HG02763 (cell line): ENCODE results near the gene H3-3A.

ENCODE experiments used
- ATAC-seq: cut with Tn5 transposase; IDR thresholded peaks from one replicate; pipeline ENCODE4 v1.9.1; 2021; ENCODE audit warnings: mild to moderate bottlenecking, moderate library complexity; ENCODE audit not compliant: unreplicated experiment

The H3-3A gene

DNA sequence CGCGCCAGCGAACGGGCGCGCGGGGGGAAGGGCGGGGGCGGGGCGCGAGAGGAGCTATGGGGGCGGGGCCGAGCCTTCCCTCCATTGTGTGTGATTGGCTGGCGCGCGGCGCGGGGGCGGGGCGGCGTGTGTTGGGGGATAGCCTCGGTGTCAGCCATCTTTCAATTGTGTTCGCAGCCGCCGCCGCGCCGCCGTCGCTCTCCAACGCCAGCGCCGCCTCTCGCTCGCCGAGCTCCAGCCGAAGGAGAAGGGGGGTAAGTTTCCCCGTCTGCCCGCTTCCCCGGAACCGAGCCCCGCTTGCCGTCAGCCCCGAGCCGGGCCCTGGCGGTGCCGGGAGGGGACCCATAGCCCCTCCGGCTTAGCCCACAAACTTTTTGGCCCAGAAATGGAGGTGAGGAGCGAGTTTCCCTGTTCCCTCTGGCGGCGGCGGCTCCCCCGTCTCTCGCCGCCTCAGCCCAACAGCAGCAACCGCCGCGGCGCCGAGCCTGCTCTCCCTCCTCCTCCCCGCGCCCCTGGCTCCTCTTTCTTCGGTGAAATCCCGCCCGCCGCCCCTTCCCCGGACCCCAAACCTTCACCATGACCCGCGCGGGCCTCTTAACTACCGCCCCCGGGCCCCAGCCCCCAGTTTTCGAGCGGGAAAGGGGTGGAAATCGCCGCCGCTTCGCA is at the start of gene H3-3A:
Gene H3-3A, plus strand, starts transcription at position 159 of the 666 bp plus-strand sequence. CDS start 1,636 bp downstream, outside the sequence.
- peak; percentile 70 for ATAC-seq

DNA sequence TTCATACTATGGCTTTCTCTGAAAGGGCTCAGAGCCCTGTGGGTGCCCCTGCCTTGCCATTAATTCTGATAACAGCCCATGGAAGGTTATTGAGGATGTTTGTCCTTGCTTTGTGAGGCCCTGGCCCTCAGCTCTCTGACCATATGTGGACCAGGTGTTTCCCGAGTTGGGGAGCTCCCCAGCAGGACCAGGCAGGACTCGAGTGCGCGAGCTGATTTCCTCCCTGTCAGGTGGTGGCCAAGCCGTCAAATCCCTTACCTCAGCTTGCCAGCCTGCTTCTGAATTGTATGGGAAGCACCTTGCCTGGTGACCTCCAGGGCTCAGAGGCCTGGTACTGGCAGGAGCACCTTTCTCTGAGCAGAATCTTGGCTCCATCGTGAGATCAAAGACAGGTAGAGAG is 45.4 kb upstream of the H3-3A start:
- no peak for ATAC-seq

DNA sequence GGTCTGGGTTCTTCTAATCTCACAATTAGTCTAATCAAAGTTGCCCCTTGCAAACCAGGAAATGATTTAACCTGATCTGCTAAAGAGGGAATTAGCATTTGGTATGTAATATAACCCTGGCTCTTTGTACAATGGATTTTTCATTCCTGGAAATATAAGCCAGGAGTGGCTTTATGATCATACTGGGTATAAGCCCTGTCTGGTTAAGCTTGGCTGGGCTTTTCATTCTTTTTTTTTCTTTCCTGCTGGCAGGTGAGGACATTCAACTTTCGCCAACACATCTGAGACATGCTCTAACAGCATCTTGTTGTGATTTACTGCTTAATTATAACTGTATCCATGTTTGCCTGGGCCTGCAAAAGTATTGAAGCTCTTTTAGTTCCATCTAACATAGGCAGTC is 42.9 kb upstream of the H3-3A start:
- no peak for ATAC-seq

DNA sequence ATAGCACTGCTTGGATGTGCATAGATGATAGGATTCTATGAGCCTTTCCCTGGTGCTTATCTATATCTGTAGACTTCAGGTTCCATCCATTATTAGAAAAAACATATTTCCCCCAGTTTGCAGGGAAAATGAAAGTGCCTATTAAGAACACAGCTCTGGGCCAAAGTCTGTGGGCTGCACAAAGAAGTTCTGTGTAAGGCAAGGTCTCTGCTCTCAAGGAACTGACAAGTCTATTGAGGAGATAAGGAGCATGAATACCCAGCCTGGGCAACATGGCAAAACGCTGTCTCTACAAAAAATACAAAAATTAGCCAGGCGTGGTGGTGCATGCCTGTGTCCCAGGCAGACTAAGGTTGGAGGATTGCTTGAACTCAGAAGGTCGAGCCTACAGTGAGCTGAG is 41.1 kb upstream of the H3-3A start:
- no peak for ATAC-seq

DNA sequence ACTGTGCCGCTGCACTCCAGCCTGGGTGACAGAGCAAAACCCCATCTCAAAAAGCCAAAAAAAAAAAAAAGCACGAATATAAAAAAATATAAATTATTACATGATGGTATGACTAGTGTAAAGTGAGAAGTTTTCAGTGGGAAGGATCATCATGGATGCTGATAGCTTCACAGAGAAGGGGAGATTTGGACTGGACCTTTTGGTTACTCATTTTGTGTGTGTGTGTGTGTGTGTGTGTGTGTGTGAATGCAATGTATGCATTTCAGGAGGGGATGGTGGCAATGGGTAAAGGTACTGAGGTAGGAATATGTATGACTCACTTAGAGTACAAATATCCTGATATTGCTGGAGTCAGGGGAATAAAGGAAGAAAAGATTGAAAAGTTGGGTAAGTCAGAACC is 40.7 kb upstream of the H3-3A start:
- no peak for ATAC-seq

DNA sequence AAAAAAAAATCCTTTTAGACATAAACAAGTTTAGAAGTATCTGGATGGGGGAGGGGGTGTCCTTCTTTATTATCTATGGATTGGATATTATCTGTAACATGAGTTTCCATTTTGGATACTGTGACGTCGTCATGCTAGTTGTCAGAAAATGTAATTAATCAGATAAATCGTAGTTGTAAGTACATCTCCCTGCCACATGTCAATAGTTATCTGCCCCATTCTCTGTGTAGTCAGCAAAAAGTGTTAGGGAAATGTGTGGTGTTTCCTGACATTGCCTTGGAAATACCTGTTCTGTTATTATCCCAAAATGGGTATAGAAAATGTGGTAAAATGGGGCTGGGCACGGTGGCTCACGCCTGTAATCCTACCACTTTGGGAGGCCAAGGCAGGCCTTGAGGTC is 38.8 kb upstream of the H3-3A start:
- ATAC-seq = no peak

DNA sequence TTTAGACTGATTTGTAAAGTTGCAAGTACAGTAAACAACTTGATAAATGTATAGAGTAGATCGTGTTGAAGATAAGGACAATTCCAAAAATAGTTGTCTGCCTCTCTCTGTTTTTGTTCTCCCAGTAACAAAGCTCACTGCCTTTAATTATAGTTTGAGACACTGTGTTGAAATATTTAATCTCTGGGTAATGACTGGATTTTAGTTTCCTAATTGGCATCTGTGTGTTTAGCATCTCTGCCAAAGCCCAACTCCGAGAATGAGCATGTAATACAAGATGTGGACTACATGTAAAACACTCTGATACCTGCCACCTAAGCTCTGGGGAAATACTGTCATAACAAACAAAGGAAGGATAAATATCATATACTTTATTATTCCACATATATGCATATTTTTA is 35.7 kb upstream of the H3-3A start:
- ATAC-seq = no peak

DNA sequence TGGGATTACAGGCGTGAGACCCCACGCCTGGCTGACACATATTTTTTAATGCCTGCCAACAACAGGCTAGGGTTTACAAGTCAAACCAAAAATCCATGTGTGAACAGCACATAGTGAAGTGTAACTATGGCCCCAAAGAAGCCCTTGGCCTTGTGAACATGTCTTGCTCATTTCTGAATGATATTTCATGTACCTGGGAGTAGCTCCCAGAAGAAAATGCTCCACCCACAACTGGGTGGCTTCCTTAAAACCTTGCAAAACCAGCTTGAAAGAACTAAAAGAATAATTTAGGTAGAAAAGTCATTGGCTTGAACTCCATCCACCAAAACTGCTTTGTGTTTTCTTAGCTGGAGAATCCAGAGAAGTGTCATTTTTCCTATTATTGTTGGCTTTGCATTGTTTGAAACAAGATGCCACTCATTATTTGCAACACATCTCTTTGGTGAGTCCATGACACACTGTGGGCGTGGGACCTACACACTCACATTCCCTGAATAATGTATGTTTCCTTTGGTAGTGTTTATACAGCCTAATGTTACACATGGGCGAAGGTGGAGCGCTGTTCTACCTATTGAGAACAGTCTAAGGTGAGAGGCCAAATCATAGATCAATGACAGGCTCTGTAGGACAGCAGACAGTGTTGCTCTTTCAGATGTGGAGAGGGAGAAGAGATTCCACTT is 34.8 kb upstream of the H3-3A start:
- no peak for ATAC-seq

DNA sequence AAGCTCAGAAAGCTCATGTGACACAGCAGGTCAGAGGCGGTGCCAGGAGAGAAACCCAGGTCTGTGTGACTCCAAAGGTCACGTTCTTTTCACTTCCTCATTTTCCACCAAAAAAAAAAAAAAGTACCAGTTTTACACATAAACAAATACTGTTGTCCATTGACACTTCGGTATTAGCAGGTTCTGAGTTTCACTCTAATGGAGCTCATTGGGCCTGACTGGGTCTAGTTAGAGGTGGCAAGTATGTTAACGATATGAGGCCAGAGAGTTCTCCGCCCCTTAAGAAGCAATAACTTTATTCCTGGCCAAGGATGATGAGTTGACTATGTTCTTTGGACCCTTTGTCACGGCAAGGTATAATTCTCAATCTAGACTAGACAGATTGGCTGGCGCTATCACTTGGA is 33.4 kb upstream of the H3-3A start:
- peak; percentile 79 for ATAC-seq

DNA sequence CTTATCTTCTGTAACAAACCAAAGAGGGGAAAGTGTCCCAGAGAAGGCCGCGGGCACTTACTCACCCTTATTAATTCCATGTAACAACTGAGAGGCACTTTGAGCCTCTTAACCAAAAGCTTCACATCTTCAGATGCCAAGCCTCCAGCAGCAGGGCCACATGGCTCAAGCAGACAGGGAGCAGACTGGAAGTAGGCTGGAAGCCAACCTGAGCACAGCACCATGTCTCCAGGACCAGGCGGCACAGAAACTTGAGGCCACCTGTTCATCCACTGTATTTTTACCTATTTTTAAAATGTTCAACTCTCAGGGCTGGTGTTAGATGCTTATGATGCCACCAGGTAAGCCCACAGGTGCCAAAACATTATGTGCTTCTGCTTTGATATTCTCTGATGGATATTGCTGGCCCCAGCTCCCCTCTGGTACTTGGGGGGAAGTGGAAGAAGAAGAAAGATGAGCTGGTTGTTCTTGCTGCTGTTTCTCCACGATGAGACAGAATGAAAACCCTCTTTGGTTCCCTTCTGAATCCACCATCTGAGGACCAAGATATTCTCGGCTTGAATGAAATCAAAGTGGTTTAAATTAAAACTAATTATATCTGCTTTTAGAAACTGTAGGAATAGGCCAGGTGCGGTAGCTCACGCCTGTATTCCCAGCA is 32.8 kb upstream of the H3-3A start:
- ATAC-seq = no peak

DNA sequence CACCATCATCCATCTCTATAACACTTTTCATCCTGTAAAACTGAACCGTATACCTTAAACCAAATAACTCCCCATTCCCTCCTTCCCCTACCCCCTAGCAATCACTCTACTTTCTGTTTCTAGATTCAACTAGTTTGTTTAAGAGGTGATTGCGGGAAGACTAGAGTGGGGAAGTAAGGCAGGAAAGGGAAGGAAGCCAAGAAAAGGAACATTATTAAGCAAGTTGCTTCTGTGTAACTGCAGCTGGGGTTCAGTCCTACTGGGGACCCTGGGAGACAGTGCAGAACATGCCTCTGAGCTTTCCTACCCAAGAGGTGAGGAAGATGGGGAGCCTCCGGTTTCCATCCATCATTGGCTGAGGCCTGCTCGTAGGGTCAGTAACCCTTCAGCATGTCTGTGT is 28.9 kb upstream of the H3-3A start:
- ATAC-seq = no peak

DNA sequence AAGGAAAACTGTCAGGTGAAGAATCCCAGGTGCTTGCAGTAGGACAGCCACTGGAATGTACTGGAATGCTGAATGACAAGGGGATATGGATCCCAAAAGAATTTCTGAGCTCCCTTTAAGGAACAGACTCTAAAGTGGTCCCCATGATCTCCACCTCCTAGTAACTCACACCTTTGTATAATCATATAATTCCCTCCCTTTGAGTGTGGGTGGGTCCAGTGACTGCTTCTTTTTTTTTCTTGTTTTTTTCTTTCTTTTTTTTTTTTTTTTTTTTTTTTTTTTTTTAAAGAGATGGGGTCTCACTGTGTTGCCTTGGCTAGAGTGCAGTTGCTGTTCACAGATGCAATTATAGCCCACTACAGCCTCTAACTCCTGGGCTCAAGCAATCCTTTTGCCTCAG is 28.5 kb upstream of the H3-3A start:
- no peak for ATAC-seq

DNA sequence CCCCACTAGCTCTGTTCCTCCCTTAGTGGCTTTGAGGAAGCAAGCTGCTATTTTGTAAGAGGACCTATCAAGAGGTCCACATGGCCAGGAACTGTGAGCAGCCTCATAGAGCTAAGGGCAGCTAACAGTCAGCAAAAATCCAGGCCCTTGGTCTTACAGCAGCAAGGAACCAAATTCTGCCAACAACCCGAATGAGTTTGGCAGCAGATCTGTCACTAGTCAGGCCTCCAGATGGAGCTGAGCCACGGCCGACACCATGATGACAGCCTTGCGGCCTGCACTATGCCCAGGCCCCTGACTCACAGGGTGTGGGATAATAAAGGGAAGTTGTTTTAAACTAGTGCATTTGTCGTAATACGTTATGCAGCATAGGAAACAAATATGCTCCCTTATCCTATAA is 28.0 kb upstream of the H3-3A start:
- ATAC-seq = no peak

DNA sequence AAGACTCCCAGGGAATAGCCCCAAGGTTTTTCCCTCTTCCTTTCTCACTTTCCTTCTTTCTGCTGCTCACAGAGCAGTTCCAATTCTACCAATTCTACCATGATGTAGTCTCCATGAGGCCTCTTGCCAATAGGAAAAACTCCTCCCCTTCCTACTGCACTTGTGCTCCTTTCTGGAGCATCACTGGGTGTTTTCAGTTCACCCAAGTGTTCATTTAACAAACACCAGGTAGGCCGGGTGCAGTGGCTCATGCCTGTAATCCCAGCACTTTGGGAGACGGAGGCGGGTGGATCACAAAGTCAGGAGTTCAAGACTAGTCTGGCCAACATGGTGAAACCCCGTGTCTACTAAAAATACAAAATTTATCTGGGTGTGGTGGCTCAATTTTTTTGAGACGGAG is 26.6 kb upstream of the H3-3A start:
- ATAC-seq = no peak

DNA sequence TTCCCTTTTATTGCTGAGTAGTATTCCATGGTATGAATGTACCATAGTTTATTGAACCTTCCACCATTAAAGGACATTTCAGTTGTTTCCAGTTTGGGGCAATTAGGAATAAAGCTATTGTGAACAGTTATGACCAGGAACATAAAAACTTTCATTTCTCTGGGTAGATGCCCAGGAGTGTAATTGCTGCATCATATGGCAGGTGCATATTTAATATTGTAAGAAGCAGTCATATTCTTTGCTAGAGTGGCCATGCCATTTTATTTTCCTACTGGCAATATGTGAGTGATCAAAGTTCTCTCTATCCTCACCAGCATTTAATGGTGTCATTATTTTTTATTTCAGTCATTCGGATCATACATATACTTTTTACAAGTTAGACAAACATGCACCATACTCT is 23.9 kb upstream of the H3-3A start:
- no peak for ATAC-seq

DNA sequence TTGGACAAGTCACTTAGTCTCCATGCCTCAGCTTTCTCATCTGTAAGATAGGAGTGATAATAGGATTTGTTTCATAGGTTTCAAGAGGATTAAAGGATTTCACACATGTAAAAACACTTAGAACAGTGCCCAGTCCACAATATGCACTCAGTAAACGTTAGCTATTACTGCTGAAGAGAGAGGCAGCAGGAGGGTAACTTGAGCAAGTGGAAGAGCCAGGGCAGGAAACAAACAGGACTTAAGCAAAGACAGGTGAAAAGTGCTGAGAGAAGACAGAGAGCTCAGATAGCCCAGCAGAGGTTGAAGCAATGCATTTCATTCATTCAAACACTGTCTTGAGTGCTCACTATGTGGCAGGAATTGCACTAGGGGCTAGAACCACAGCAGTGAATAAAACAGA is 21.1 kb upstream of the H3-3A start:
- no peak for ATAC-seq

DNA sequence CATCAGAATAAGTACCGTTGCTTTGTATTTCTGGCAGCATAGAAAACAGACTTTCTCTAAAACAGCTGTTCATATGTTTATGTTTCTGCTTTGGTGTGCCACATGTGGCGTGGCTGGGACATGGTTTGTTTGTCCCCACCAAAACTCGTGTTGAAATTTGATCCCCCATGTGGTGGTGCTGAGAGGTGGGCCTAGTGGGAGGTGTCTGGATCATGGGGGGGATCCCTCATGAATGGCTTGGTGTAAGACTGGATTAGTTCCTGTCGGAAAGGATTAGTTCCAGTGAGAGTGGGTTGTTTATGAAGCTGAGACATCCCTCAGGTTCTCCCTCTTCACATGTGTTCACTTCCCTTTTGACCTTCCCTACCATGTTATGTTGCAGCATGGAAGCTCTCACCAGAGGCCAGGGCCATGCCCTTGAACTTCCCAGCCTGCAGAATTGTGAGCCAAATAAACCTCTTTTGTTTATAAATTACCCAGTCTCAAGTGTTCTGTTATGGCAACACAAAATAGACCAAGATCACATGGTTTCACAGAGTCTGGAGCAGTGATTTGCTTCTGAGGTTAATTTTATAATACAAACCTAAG is 17.9 kb upstream of the H3-3A start:
- ATAC-seq = no peak

DNA sequence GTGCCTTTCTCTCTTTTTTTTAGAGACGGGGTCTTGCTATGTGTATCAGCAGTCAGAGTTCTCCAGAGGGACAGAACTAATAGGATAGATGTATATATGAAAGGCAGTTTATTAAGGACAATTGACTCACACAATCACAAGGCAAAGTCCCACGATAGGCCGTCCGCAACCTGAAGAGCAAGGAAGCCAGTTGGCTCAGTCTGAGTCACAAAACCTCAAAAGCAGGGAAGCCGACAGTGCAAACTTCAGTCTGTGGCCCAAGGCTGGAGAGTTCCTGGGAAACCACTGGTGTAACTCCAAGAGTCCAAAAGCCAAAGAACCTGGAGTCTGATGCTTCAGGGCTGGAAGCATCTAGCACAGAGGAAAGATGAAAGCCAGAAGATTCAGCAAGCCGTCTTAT is 16.3 kb upstream of the H3-3A start:
- no peak for ATAC-seq

DNA sequence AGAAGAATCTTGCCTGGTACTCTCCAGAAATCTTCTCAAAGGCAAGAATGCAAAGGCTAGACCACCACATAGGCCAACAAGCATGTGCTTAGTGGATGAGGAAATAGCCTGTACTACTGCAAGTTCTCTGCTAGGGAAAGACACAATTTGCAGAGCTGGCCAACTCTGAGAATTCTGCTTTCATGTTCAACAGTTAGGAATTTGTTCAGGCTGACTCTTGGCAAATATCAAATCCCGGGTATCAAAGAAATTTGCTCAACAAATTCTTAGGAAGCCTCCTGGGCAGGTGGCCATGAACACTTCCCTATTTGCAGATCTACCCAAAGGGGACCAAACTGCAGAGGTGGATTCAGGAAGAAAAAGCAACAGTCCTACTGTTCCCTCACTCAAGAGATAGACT is 15.0 kb upstream of the H3-3A start:
- no peak for ATAC-seq

DNA sequence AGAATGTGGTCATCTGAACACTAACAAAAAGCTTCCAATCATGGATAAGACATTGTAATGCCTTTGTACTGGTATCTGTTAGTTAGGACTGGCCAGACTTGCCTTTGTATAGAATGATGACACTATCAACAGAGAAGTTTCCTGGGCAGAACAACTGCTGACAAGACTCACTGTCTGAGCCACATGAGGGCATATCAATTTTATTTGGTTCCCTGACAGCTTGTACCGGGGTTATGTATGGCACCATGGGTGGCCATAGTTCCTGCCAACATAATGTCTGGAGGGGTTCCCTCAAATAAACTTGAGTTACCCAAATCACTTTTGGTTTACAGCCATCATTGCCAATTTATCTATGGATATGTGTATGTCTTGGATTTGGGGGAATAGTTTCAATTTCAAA is 13.6 kb upstream of the H3-3A start:
- ATAC-seq = no peak

DNA sequence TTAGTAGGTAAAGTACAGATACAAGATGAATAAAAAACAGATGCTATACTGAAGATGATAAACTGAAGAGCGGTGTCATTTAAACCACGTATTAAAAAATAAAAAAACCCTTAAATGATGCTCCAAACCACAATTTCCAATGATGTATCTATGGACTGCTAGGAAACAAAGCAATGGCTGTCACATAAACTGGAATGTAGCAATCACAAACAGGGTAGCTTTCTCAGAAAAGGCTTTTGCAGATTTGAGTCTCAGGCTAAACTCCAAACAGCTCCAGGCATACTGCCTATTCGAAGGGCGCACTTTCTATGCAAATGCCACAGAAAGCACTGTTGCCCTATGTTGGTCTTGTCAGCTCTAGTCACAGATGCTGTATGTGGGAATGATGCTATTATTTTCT is 12.4 kb upstream of the H3-3A start:
- ATAC-seq = no peak

DNA sequence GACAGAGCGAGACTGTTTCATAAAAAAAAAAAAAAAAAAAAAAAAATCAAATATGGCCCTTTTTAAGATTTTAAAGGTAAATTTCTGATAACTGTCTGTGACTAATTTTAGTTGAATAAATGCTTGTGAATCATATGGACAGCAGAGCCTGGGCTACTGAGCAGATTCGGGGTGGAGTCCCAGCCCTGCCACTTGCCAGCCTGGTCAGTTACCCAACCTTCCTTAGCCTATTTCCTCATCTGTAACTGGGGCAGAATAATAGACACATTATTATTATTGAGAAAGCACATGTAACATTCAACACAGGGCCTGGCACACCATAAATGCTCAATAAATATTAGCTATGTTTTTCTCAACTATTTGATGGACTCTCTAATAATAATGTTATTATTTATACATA is 11.2 kb upstream of the H3-3A start:
- ATAC-seq = no peak
